WI38 (cell line): ENCODE results near the gene MRPS27.

ENCODE experiments used
- H3K4me3 ChIP-seq: 2 replicates; pipeline ENCODE4 v1.5.1; 2011; ENCODE audit warnings: low read depth, mild to moderate bottlenecking, control low read depth, low read length
- CTCF ChIP-seq: IDR thresholded peaks from 2 replicates; pipeline ENCODE4 v1.5.1; 2012; ENCODE audit warnings: low read depth, mild to moderate bottlenecking, control low read depth, low read length

Gene MRPS27

GRCh38 chr5:72191404-72191803 lies 128.6 kb downstream of the MRPS27 start:
- H3K4me3 ChIP-seq, result no peak overlapping the region
- no peak for TF ChIP-seq CTCF

- no peak overlapping the region for H3K4me3 ChIP-seq
- TF ChIP-seq CTCF, result no peak
These were observed 130.9 kb downstream of the MRPS27 start for GRCh38 chr5:72189146-72189545.

GRCh38 chr5:72188166-72188565 lies 131.9 kb downstream of the MRPS27 start:
- no peak overlapping the region for H3K4me3 ChIP-seq
- no peak for TF ChIP-seq CTCF

DNA sequence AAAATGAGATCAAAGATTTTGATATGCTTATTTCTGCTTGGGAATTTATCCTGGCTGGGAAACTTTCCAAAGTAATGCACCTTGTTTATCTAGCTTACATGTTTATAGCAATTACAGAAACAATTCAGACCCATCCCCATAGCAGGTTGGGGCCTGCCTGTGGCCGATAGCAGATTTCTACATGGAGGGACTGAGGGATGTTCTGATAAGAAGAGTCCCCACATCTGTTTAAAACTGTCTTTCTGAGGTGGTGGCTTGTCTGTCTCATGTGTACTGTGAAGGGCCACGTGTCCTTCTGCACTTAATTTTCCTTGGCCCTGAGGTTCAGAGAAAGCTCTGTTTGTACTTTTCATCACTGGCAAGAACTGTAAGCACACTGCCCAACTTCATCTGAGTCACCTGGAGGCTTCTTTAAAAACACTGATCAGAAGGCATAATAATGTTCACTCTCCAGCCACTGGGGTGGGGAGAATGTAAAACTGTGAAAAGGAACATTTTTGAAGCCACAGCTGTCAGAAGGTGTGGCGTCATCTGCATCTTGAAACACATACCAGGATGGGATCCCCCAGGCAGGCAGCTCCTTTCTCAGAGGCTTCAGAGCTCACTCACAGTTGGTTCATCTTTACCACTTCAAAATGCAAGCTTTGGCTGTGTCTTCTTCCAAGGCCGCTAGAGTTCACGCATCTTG lies 132.5 kb downstream of the MRPS27 start:
- no peak for TF ChIP-seq CTCF
- no peak overlapping the region for H3K4me3 ChIP-seq

- no peak for TF ChIP-seq CTCF
- H3K4me3 ChIP-seq, result no peak overlapping the region
These were observed 134.3 kb downstream of the MRPS27 start for GRCh38 chr5:72185496-72186329.

DNA sequence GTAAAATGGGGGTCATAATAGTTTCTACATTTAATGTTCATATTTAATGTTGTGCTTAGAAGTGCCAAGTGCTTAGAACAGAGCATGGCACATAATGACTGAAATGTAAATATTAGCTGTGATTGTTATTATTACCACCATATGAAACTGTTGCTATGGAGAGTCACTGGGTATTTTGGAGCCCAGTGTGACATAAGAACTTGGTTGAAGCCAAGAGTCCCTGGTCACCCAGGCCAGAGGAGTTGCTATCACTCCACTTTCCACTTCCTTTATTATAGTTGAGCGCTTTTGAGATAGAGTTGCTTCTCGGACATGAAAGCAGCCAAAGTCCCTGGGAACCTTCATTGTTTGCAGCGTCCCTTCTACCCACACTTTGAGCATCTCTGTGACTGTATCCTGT lies 135.6 kb downstream of the MRPS27 start:
- TF ChIP-seq CTCF, result no peak

DNA sequence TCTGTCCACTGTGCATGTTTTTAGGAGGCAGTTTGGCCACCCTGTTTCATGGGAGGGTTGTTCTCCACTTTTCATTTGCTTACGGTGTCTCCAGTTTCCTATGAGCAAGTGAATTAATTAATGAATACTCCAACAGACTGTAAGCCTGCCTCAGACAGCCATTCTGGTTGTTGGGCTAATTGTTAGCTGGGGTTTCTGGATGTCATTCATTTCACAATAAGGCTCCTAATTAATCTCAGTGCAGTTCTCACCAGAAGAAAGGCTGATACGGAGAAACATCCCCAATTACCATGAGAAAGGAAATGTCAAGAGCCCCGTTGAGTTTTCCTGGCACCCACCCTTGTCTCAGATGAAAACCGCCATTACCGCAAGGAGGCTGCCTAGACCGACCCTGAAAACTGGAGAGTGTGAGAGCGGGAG lies 136.9 kb downstream of the MRPS27 start:
- no peak for TF ChIP-seq CTCF
- H3K4me3 ChIP-seq, result no peak overlapping the region

More for the DNA sequence above, 135.6 kb downstream of the MRPS27 start:
- no peak overlapping the region for H3K4me3 ChIP-seq
